ENCODE data around the gene DYNC1H1. TPM values are rescaled to one million over a fixed set of nuclear protein-coding genes. Genes with fewer than 3 reads are reported as not detected.

DYNC1H1 gene
- total and polyA plus RNA-seq, 2 of the 13 experiments (the other 11 are each of a cell fraction or from before 2014, with no cell fraction given) = 74.4 to 239 TPM

DNA sequence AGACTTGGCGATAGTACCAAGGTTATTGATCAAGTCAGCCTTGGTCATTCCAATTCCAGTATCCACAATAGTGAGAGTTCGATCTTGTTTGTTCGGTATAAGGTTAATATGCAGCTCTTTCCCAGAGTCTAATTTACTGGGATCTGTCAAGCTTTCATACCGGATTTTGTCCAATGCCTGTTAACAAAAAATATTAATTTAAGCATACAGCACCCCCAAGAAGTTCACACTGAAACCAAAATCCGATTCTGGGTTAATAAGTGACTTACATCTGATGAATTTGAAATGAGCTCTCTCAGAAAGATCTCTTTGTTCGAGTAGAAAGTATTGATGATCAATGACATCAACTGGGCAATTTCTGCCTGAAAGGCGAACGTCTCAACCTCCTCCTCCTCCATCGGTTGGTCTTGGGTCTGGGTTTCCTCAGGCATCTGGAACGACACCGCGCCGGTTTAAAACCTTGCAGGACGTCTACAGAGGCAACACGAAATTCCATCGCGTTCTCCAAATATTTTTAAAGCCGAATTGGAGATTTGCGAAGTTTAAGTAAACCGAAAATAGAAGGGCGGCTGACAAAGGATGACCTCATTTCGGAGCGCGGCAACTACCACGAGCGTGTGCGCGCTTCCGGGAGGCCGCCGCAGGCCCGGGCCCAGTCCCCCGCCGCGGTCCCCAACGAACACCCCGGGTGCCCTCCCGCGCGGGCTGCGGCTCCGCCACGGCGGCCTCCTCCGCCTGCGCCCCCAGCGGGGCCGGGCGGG is 121.8 kb downstream of the DYNC1H1 start (continued):
- TF ChIP-seq CCAR2 (optimal IDR thresholded peaks at IDR 0.05; ENCODE audit: low read depth, low read length) (no peak), ZNF549 (CRISPR knock-in tag; IDR thresholded peaks at IDR 0.05) (no peak), ATF3 (CRISPR knock-in tag; IDR thresholded peaks at IDR 0.05) (peak; percentile 25; the same call in 1 of the 2 replicates), NR2C2 (CRISPR knock-in tag; IDR thresholded peaks at IDR 0.05; ENCODE audit: borderline replicate concordance) (no peak), ASH2L (IDR thresholded peaks at IDR 0.05; ENCODE audit: insufficient read length, low read depth, low read length) (peak; percentile 49), MATR3 (CRISPR knock-in tag; IDR thresholded peaks at IDR 0.05) (no peak), AGO1 (IDR thresholded peaks at IDR 0.05; ENCODE audit: low read depth, low read length, poor library complexity, severe bottlenecking) (peak; percentile 94), ZNF878 (CRISPR knock-in tag; IDR thresholded peaks at IDR 0.05) (no peak), ZNF282 (IDR thresholded peaks at IDR 0.05; ENCODE audit: partially characterized antibody) (no peak), ELF3 (CRISPR knock-in tag; IDR thresholded peaks at IDR 0.05) (0 out of 2 replicates have a peak, but pooled peaks have one; percentile 11), KIAA2018 (CRISPR knock-in tag; IDR thresholded peaks at IDR 0.05; ENCODE audit: borderline replicate concordance) (no peak)
- TF ChIP-seq, protein P1, sequence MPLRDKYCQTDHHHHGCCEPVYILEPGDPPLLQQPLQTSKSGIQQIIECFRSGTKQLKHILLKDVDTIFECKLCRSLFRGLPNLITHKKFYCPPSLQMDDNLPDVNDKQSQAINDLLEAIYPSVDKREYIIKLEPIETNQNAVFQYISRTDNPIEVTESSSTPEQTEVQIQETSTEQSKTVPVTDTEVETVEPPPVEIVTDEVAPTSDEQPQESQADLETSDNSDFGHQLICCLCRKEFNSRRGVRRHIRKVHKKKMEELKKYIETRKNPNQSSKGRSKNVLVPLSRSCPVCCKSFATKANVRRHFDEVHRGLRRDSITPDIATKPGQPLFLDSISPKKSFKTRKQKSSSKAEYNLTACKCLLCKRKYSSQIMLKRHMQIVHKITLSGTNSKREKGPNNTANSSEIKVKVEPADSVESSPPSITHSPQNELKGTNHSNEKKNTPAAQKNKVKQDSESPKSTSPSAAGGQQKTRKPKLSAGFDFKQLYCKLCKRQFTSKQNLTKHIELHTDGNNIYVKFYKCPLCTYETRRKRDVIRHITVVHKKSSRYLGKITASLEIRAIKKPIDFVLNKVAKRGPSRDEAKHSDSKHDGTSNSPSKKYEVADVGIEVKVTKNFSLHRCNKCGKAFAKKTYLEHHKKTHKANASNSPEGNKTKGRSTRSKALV (CRISPR knock-in tag; IDR thresholded peaks at IDR 0.05) = 0 out of 2 replicates have a peak, but pooled peaks have one; percentile 30
- TF ChIP-seq, protein P2, sequence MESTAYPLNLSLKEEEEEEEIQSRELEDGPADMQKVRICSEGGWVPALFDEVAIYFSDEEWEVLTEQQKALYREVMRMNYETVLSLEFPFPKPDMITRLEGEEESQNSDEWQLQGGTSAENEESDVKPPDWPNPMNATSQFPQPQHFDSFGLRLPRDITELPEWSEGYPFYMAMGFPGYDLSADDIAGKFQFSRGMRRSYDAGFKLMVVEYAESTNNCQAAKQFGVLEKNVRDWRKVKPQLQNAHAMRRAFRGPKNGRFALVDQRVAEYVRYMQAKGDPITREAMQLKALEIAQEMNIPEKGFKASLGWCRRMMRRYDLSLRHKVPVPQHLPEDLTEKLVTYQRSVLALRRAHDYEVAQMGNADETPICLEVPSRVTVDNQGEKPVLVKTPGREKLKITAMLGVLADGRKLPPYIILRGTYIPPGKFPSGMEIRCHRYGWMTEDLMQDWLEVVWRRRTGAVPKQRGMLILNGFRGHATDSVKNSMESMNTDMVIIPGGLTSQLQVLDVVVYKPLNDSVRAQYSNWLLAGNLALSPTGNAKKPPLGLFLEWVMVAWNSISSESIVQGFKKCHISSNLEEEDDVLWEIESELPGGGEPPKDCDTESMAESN (CRISPR knock-in tag; conservative IDR thresholded peaks at IDR 0.05) = no peak
